Measurements from ENCODE around the gene NUB1.
A peak's percentile ranks its signal among the peaks of the same experiment; 100 is the strongest.

NUB1 gene

GRCh38 chr7:151347200-151347599, 5.6 kb downstream of the NUB1 start:
- Histone ChIP-seq H3K4me1 (ENCODE audit: control insufficient read depth, low read length) (peaks cover 77% of the 10 kb centered on the region), H3K9me2 (replicated peaks; ENCODE audit: control insufficient read depth, low read length) (no peaks in the 10 kb centered on the region), H3F3A (ENCODE audit: control insufficient read depth, insufficient read depth) (peaks cover 41% of the 10 kb centered on the region), H3K36me3 (ENCODE audit: control insufficient read depth, low read length) (peaks cover 57% of the 10 kb centered on the region), H3K79me2 (ENCODE audit: control insufficient read depth, low read length) (peaks cover 40% of the 10 kb centered on the region), H3K27ac (ENCODE audit: low read depth, low read length) (no peak overlapping the region), H3K27me3 (ENCODE audit: control insufficient read depth, low read length) (no peaks in the 10 kb centered on the region), H3K9me3 (ENCODE audit: control insufficient read depth, insufficient read depth, low read length) (no peaks in the 10 kb centered on the region), H3K4me3 (ENCODE audit: low read length) (no peak overlapping the region), H4K20me1 (ENCODE audit: control insufficient read depth, insufficient read depth, low read depth, low read length) (no peaks in the 10 kb centered on the region), H3K4me2 (ENCODE audit: low read length) (no peak overlapping the region)
- TF ChIP-seq CTCF (IDR thresholded peaks at IDR 0.05; ENCODE audit: low read depth, low read length, poor library complexity, severe bottlenecking) (no peak), EZH2phosphoT487 (IDR thresholded peaks at IDR 0.05; ENCODE audit: borderline replicate concordance, low read length) (no peak)

GRCh38 chr7:151348970-151349369, 7.4 kb downstream of the NUB1 start:
- TF ChIP-seq EZH2phosphoT487 (IDR thresholded peaks at IDR 0.05; ENCODE audit: borderline replicate concordance, low read length) (no peak), CTCF (IDR thresholded peaks at IDR 0.05; ENCODE audit: low read depth, low read length, poor library complexity, severe bottlenecking) (no peak)
- H3K27me3 ChIP-seq (ENCODE audit: control insufficient read depth, low read length) = no peaks in the 10 kb centered on the region
- H3K9me2 ChIP-seq (replicated peaks; ENCODE audit: control insufficient read depth, low read length) = no peaks in the 10 kb centered on the region
- peaks cover 25% of the 10 kb centered on the region for H3K79me2 ChIP-seq (ENCODE audit: control insufficient read depth, low read length)
- peaks cover 36% of the 10 kb centered on the region for H3F3A ChIP-seq (ENCODE audit: control insufficient read depth, insufficient read depth)
- no peaks in the 10 kb centered on the region for H4K20me1 ChIP-seq (ENCODE audit: control insufficient read depth, insufficient read depth, low read depth, low read length)
- H3K4me2 ChIP-seq (ENCODE audit: low read length) = peak overlapping the region; percentile 93
- H3K27ac ChIP-seq (ENCODE audit: low read depth, low read length) = peak overlapping the region; percentile 90
- peak overlapping the region; percentile 71 for H3K4me3 ChIP-seq (ENCODE audit: low read length)
- no peaks in the 10 kb centered on the region for H3K9me3 ChIP-seq (ENCODE audit: control insufficient read depth, insufficient read depth, low read length)
- H3K36me3 ChIP-seq (ENCODE audit: control insufficient read depth, low read length) = peaks cover 71% of the 10 kb centered on the region
- peaks cover 75% of the 10 kb centered on the region for H3K4me1 ChIP-seq (ENCODE audit: control insufficient read depth, low read length)

- Histone ChIP-seq H3K4me2 (ENCODE audit: low read length) (peak overlapping the region; percentile 93), H3K4me1 (ENCODE audit: control insufficient read depth, low read length) (peaks cover 73% of the 10 kb centered on the region), H3K27me3 (ENCODE audit: control insufficient read depth, low read length) (no peaks in the 10 kb centered on the region), H3F3A (ENCODE audit: control insufficient read depth, insufficient read depth) (peaks cover 36% of the 10 kb centered on the region), H3K4me3 (ENCODE audit: low read length) (peak overlapping the region; percentile 71), H3K9me3 (ENCODE audit: control insufficient read depth, insufficient read depth, low read length) (no peaks in the 10 kb centered on the region), H3K27ac (ENCODE audit: low read depth, low read length) (peak overlapping the region; percentile 90), H3K79me2 (ENCODE audit: control insufficient read depth, low read length) (peaks cover 23% of the 10 kb centered on the region), H3K36me3 (ENCODE audit: control insufficient read depth, low read length) (peaks cover 75% of the 10 kb centered on the region), H4K20me1 (ENCODE audit: control insufficient read depth, insufficient read depth, low read depth, low read length) (no peaks in the 10 kb centered on the region), H3K9me2 (replicated peaks; ENCODE audit: control insufficient read depth, low read length) (no peaks in the 10 kb centered on the region)
- TF ChIP-seq CTCF (IDR thresholded peaks at IDR 0.05; ENCODE audit: low read depth, low read length, poor library complexity, severe bottlenecking) (no peak), EZH2phosphoT487 (IDR thresholded peaks at IDR 0.05; ENCODE audit: borderline replicate concordance, low read length) (no peak)
These were observed 7.9 kb downstream of the NUB1 start for GRCh38 chr7:151349507-151349853.

- peak overlapping the region; percentile 90 for H3K27ac ChIP-seq (ENCODE audit: low read depth, low read length)
- H3K27me3 ChIP-seq (ENCODE audit: control insufficient read depth, low read length) = no peaks in the 10 kb centered on the region
- peaks cover 21% of the 10 kb centered on the region for H3K79me2 ChIP-seq (ENCODE audit: control insufficient read depth, low read length)
- H3F3A ChIP-seq (ENCODE audit: control insufficient read depth, insufficient read depth) = peaks cover 24% of the 10 kb centered on the region
- H3K4me2 ChIP-seq (ENCODE audit: low read length) = peak overlapping the region; percentile 93
- no peaks in the 10 kb centered on the region for H4K20me1 ChIP-seq (ENCODE audit: control insufficient read depth, insufficient read depth, low read depth, low read length)
- peaks cover 84% of the 10 kb centered on the region for H3K36me3 ChIP-seq (ENCODE audit: control insufficient read depth, low read length)
- H3K4me3 ChIP-seq (ENCODE audit: low read length) = peak overlapping the region; percentile 71
- H3K4me1 ChIP-seq (ENCODE audit: control insufficient read depth, low read length) = peaks cover 60% of the 10 kb centered on the region
- TF ChIP-seq CTCF (IDR thresholded peaks at IDR 0.05; ENCODE audit: low read depth, low read length, poor library complexity, severe bottlenecking) (peak; percentile 96), EZH2phosphoT487 (IDR thresholded peaks at IDR 0.05; ENCODE audit: borderline replicate concordance, low read length) (no peak)
- no peaks in the 10 kb centered on the region for H3K9me3 ChIP-seq (ENCODE audit: control insufficient read depth, insufficient read depth, low read length)
- H3K9me2 ChIP-seq (replicated peaks; ENCODE audit: control insufficient read depth, low read length) = no peaks in the 10 kb centered on the region
These were observed 9.4 kb downstream of the NUB1 start for GRCh38 chr7:151351027-151351426.
